Activated CD8-positive, alpha-beta T cell treated with anti-CD3 and anti-CD28 coated beads, Interleukin-2, amount 10 ng/mL, durations not matched to agents 7 days and 5 days (primary cell): ENCODE measurements around the gene ADAM22. TPM values are rescaled to one million over a fixed set of nuclear protein-coding genes. Genes with fewer than 3 reads are reported as not detected.

Source experiments
- total RNA-seq, 2 experiments: library from RNA; stranded (reverse); gene quantifications; one replicate each; pipeline ENCODE4 v1.2.3, GENCODE V29; 2021

Gene ADAM22
- total RNA-seq, 2 experiments from 2014 or later, result 2.2 to 3.1 TPM

Other genes with a start within 250 kb of the ADAM22 start
- gene SLC25A40, start 57.9 kb upstream of the ADAM22 start, total RNA-seq, result 10 to 100 TPM; 49.1 to 52.4 TPM
- gene DBF4, start 57.8 kb upstream of the ADAM22 start, total RNA-seq, result 10 to 100 TPM; 82.6 to 85.9 TPM